ENCODE measurements around the gene APOBEC3H. TPM values are rescaled to one million over a fixed set of nuclear protein-coding genes. Genes with fewer than 3 reads are reported as not detected.

APOBEC3H gene
- total RNA-seq, 2 experiments from 2014 or later: 4.3 to 5.3 TPM

GRCh38 chr22:39115570-39115969 lies 18.5 kb downstream of the APOBEC3H start:
- DNase-seq: no peak
- no peaks in the 10 kb centered on the region for H3K9me3 Mint-ChIP-seq
- peaks cover 58% of the 10 kb centered on the region for H3K4me1 Mint-ChIP-seq
- no peaks in the 10 kb centered on the region for H3K27me3 Mint-ChIP-seq
- no peaks in the 10 kb centered on the region for H3K36me3 Mint-ChIP-seq
- no peak overlapping the region for H3K4me3 Mint-ChIP-seq
- peak overlapping the region; percentile 55 for H3K27ac Mint-ChIP-seq

- no peaks in the 10 kb centered on the region for H3K36me3 Mint-ChIP-seq
- no peaks in the 10 kb centered on the region for H3K9me3 Mint-ChIP-seq
- peaks cover 54% of the 10 kb centered on the region for H3K4me1 Mint-ChIP-seq
- H3K27ac Mint-ChIP-seq: peak overlapping the region; percentile 83
- peak overlapping the region; percentile 18 for H3K4me3 Mint-ChIP-seq
- no peaks in the 10 kb centered on the region for H3K27me3 Mint-ChIP-seq
- no peak for DNase-seq
Observed at GRCh38 chr22:39115977-39116621, 19.1 kb downstream of the APOBEC3H start.

GRCh38 chr22:39117585-39118191 lies 20.6 kb downstream of the APOBEC3H start:
- Mint-ChIP-seq H3K4me1 (peaks cover 57% of the 10 kb centered on the region), H3K27me3 (no peaks in the 10 kb centered on the region), H3K36me3 (no peaks in the 10 kb centered on the region), H3K9me3 (no peaks in the 10 kb centered on the region), H3K4me3 (peak overlapping the region; percentile 39), H3K27ac (peak overlapping the region; percentile 83)
- DNase-seq: peak; percentile 79

GRCh38 chr22:39120983-39121382 lies 23.9 kb downstream of the APOBEC3H start:
- Mint-ChIP-seq H3K4me3 (no peak overlapping the region), H3K9me3 (no peaks in the 10 kb centered on the region), H3K4me1 (peaks cover 31% of the 10 kb centered on the region), H3K27ac (no peak overlapping the region), H3K27me3 (no peaks in the 10 kb centered on the region), H3K36me3 (no peaks in the 10 kb centered on the region)
- no peak for DNase-seq

GRCh38 chr22:39122772-39123470 lies 25.9 kb downstream of the APOBEC3H start:
- H3K4me3 Mint-ChIP-seq: no peak overlapping the region
- DNase-seq: no peak
- no peaks in the 10 kb centered on the region for H3K36me3 Mint-ChIP-seq
- no peaks in the 10 kb centered on the region for H3K9me3 Mint-ChIP-seq
- H3K27me3 Mint-ChIP-seq: no peaks in the 10 kb centered on the region
- no peak overlapping the region for H3K27ac Mint-ChIP-seq
- H3K4me1 Mint-ChIP-seq: peaks cover 13% of the 10 kb centered on the region

GRCh38 chr22:39123751-39124581 lies 26.9 kb downstream of the APOBEC3H start:
- peaks cover 5% of the 10 kb centered on the region for H3K4me1 Mint-ChIP-seq
- no peaks in the 10 kb centered on the region for H3K9me3 Mint-ChIP-seq
- no peaks in the 10 kb centered on the region for H3K27me3 Mint-ChIP-seq
- no peak overlapping the region for H3K4me3 Mint-ChIP-seq
- no peak for DNase-seq
- H3K27ac Mint-ChIP-seq: no peak overlapping the region
- H3K36me3 Mint-ChIP-seq: no peaks in the 10 kb centered on the region

- no peak for DNase-seq
- H3K36me3 Mint-ChIP-seq: no peaks in the 10 kb centered on the region
- H3K4me3 Mint-ChIP-seq: no peak overlapping the region
- peaks cover 4% of the 10 kb centered on the region for H3K4me1 Mint-ChIP-seq
- H3K27ac Mint-ChIP-seq: no peak overlapping the region
- H3K27me3 Mint-ChIP-seq: no peaks in the 10 kb centered on the region
- H3K9me3 Mint-ChIP-seq: no peaks in the 10 kb centered on the region
Observed at GRCh38 chr22:39125622-39126021, 28.6 kb downstream of the APOBEC3H start.

GRCh38 chr22:39128508-39128907 lies 31.5 kb downstream of the APOBEC3H start:
- Mint-ChIP-seq H3K27ac (no peak overlapping the region), H3K4me3 (no peak overlapping the region), H3K27me3 (no peaks in the 10 kb centered on the region), H3K36me3 (no peaks in the 10 kb centered on the region), H3K4me1 (no peaks in the 10 kb centered on the region), H3K9me3 (no peaks in the 10 kb centered on the region)
- DNase-seq: no peak

- no peaks in the 10 kb centered on the region for H3K4me1 Mint-ChIP-seq
- no peak overlapping the region for H3K4me3 Mint-ChIP-seq
- H3K27ac Mint-ChIP-seq: no peak overlapping the region
- H3K27me3 Mint-ChIP-seq: no peaks in the 10 kb centered on the region
- H3K9me3 Mint-ChIP-seq: no peaks in the 10 kb centered on the region
- no peak for DNase-seq
- no peaks in the 10 kb centered on the region for H3K36me3 Mint-ChIP-seq
Observed at GRCh38 chr22:39129081-39129480, 32.0 kb downstream of the APOBEC3H start.

GRCh38 chr22:39129746-39130145 lies 32.7 kb downstream of the APOBEC3H start:
- Mint-ChIP-seq H3K4me1 (no peaks in the 10 kb centered on the region), H3K27me3 (no peaks in the 10 kb centered on the region), H3K36me3 (no peaks in the 10 kb centered on the region), H3K27ac (no peak overlapping the region), H3K4me3 (no peak overlapping the region), H3K9me3 (no peaks in the 10 kb centered on the region)
- no peak for DNase-seq

GRCh38 chr22:39130152-39130704 lies 33.2 kb downstream of the APOBEC3H start:
- Mint-ChIP-seq H3K36me3 (no peaks in the 10 kb centered on the region), H3K4me3 (no peak overlapping the region), H3K9me3 (no peaks in the 10 kb centered on the region), H3K27me3 (no peaks in the 10 kb centered on the region), H3K27ac (no peak overlapping the region), H3K4me1 (no peaks in the 10 kb centered on the region)
- no peak for DNase-seq

- no peaks in the 10 kb centered on the region for H3K4me1 Mint-ChIP-seq
- no peak for DNase-seq
- H3K36me3 Mint-ChIP-seq: no peaks in the 10 kb centered on the region
- H3K9me3 Mint-ChIP-seq: no peaks in the 10 kb centered on the region
- H3K27ac Mint-ChIP-seq: no peak overlapping the region
- H3K4me3 Mint-ChIP-seq: no peak overlapping the region
- no peaks in the 10 kb centered on the region for H3K27me3 Mint-ChIP-seq
Observed at GRCh38 chr22:39130892-39131855, 34.1 kb downstream of the APOBEC3H start.

- Mint-ChIP-seq H3K4me3 (no peak overlapping the region), H3K27me3 (no peaks in the 10 kb centered on the region), H3K9me3 (no peaks in the 10 kb centered on the region)
Observed at GRCh38 chr22:39132281-39132680, 35.2 kb downstream of the APOBEC3H start.

More at GRCh38 chr22:39132281-39132680, 35.2 kb downstream of the APOBEC3H start:
- Mint-ChIP-seq H3K4me1 (no peaks in the 10 kb centered on the region), H3K27ac (no peak overlapping the region), H3K36me3 (no peaks in the 10 kb centered on the region)
- DNase-seq: no peak

Data from activated naive CD8-positive, alpha-beta T cell treated with anti-CD3 and anti-CD28 coated beads for 36 hours (primary cell).